T-helper 17 cell (primary cell): ENCODE measurements around the gene NKX2-2. TPM values are rescaled to one million over a fixed set of nuclear protein-coding genes. Genes with fewer than 3 reads are reported as not detected.
A peak's percentile ranks its signal among the peaks of the same experiment; 100 is the strongest.

ENCODE experiments used
- ATAC-seq: fragments of 150-1000 bp; cut with Tn5 transposase; 2 replicates; pipeline ENCODE4 v1.10.0; 2021; ENCODE audit warnings: mild to moderate bottlenecking, moderate library complexity
- DNase-seq, 3 donors: peaks; one replicate each; pipeline versions ENCODE4 v3.0.0 to v3.0.0-alpha.2; 2020 to 2021
- H3K9me3 ChIP-seq: one replicate; pipeline ENCODE4 v1.7.0; 2013; ENCODE audit warnings: low read length, mild to moderate bottlenecking; ENCODE audit not compliant: control insufficient read depth, poor library complexity, severe bottlenecking
- H3K27ac Mint-ChIP-seq: one replicate; pipeline ENCODE4 v1.8.0; 2022; ENCODE audit warnings: mild to moderate bottlenecking, moderate library complexity, mixed read lengths
- H3K27me3 Mint-ChIP-seq: one replicate; pipeline ENCODE4 v1.8.0; 2022; ENCODE audit warnings: mixed read lengths
- H3K36me3 Mint-ChIP-seq: one replicate; pipeline ENCODE4 v1.8.0; 2022; ENCODE audit warnings: low read depth, mixed read lengths
- H3K4me1 Mint-ChIP-seq: one replicate; pipeline ENCODE4 v1.8.0; 2022; ENCODE audit warnings: mild to moderate bottlenecking, mixed read lengths
- H3K4me3 Mint-ChIP-seq: one replicate; pipeline ENCODE4 v1.8.0; 2022; ENCODE audit warnings: mild to moderate bottlenecking, moderate library complexity, mixed read lengths
- total RNA-seq, 4 donors: library from RNA in 2 of 4; stranded (reverse) in 2 of 4; gene quantifications; one replicate each; pipeline ENCODE4 v1.2.3 and lab custom pipeline; 2022 to 2026

NKX2-2 gene
- total RNA-seq (not detected), total RNA-seq (lab: John Stamatoyannopoulos, UW) (0 reads per million in 2 donors)

- Mint-ChIP-seq H3K4me3 (peak within 1 kb of the TSS; percentile 83), H3K27me3 (peaks cover 61% of the 10 kb centered on the region), H3K4me1 (peaks cover 33% of the 10 kb centered on the region), H3K27ac (no peak within 1 kb of the TSS), H3K36me3 (peaks cover under 1% of the 10 kb centered on the region)
- ATAC-seq (no peak), DNase-seq (no peak)
- H3K9me3 ChIP-seq, result no peaks in the 10 kb centered on the region
Measured at GRCh38 chr20:21513881-21514540, at the start of gene NKX2-2. NKX2-2 (minus strand) TSS chr20:21514064; CDS start chr20:21513669, 395 bp downstream.

GRCh38 chr20:21562656-21563055 lies 48.8 kb upstream of the NKX2-2 start:
- no peak for DNase-seq
- no peak for ATAC-seq
- H3K4me3 Mint-ChIP-seq, result no peak overlapping the region
- H3K9me3 ChIP-seq, result no peaks in the 10 kb centered on the region
- H3K27me3 Mint-ChIP-seq, result peaks cover 41% of the 10 kb centered on the region
- H3K4me1 Mint-ChIP-seq, result peaks cover 13% of the 10 kb centered on the region
- H3K36me3 Mint-ChIP-seq, result peaks cover 4% of the 10 kb centered on the region
- H3K27ac Mint-ChIP-seq, result no peak overlapping the region

- H3K4me3 Mint-ChIP-seq, result peak overlapping the region; percentile 37
- peaks cover 4% of the 10 kb centered on the region for H3K36me3 Mint-ChIP-seq
- peaks cover 34% of the 10 kb centered on the region for H3K27me3 Mint-ChIP-seq
- DNase-seq (no peak), ATAC-seq (peak; percentile 16)
- peaks cover 16% of the 10 kb centered on the region for H3K4me1 Mint-ChIP-seq
- no peaks in the 10 kb centered on the region for H3K9me3 ChIP-seq
- H3K27ac Mint-ChIP-seq, result no peak overlapping the region
Measured at GRCh38 chr20:21559305-21559704, 45.4 kb upstream of the NKX2-2 start.

- ATAC-seq, result peak; percentile 76
- peak in 1 of 3 donors; percentile 14 for DNase-seq
- peaks cover 16% of the 10 kb centered on the region for H3K4me1 Mint-ChIP-seq
Measured at GRCh38 chr20:21557241-21558020, 43.6 kb upstream of the NKX2-2 start.

GRCh38 chr20:21556398-21556797 lies 42.5 kb upstream of the NKX2-2 start:
- ATAC-seq (no peak), DNase-seq (no peak)
- peaks cover 16% of the 10 kb centered on the region for H3K4me1 Mint-ChIP-seq
- no peaks in the 10 kb centered on the region for H3K36me3 Mint-ChIP-seq
- H3K27me3 Mint-ChIP-seq, result peaks cover 20% of the 10 kb centered on the region
- H3K27ac Mint-ChIP-seq, result peak overlapping the region; percentile 53
- H3K4me3 Mint-ChIP-seq, result no peak overlapping the region
- no peaks in the 10 kb centered on the region for H3K9me3 ChIP-seq

More at GRCh38 chr20:21557241-21558020, 43.6 kb upstream of the NKX2-2 start:
- H3K27me3 Mint-ChIP-seq, result peaks cover 29% of the 10 kb centered on the region
- no peaks in the 10 kb centered on the region for H3K9me3 ChIP-seq
- peak overlapping the region; percentile 53 for H3K27ac Mint-ChIP-seq
- H3K36me3 Mint-ChIP-seq, result no peaks in the 10 kb centered on the region
- peak overlapping the region; percentile 80 for H3K4me3 Mint-ChIP-seq

- Mint-ChIP-seq H3K4me3 (no peak overlapping the region), H3K36me3 (no peaks in the 10 kb centered on the region), H3K27ac (no peak overlapping the region), H3K4me1 (peaks cover 16% of the 10 kb centered on the region), H3K27me3 (peaks cover 20% of the 10 kb centered on the region)
- ATAC-seq (no peak), DNase-seq (no peak)
- no peaks in the 10 kb centered on the region for H3K9me3 ChIP-seq
Measured at GRCh38 chr20:21555470-21556120, 41.7 kb upstream of the NKX2-2 start.

GRCh38 chr20:21554985-21555384 lies 41.1 kb upstream of the NKX2-2 start:
- no peaks in the 10 kb centered on the region for H3K36me3 Mint-ChIP-seq
- no peak overlapping the region for H3K27ac Mint-ChIP-seq
- DNase-seq, result no peak
- H3K27me3 Mint-ChIP-seq, result peaks cover 15% of the 10 kb centered on the region
- ATAC-seq, result no peak
- H3K4me1 Mint-ChIP-seq, result peaks cover 12% of the 10 kb centered on the region
- no peaks in the 10 kb centered on the region for H3K9me3 ChIP-seq
- H3K4me3 Mint-ChIP-seq, result no peak overlapping the region

- DNase-seq (no peak), ATAC-seq (no peak)
- Mint-ChIP-seq H3K4me3 (no peak overlapping the region), H3K36me3 (no peaks in the 10 kb centered on the region), H3K27ac (peak overlapping the region; percentile 34), H3K27me3 (peaks cover 14% of the 10 kb centered on the region), H3K4me1 (peaks cover 11% of the 10 kb centered on the region)
- no peaks in the 10 kb centered on the region for H3K9me3 ChIP-seq
Measured at GRCh38 chr20:21554376-21554890, 40.6 kb upstream of the NKX2-2 start.

GRCh38 chr20:21550587-21550986 lies 36.7 kb upstream of the NKX2-2 start:
- ATAC-seq (no peak), DNase-seq (no peak)
- no peaks in the 10 kb centered on the region for H3K9me3 ChIP-seq
- H3K4me3 Mint-ChIP-seq, result no peak overlapping the region
- H3K27me3 Mint-ChIP-seq, result peaks cover 5% of the 10 kb centered on the region
- no peaks in the 10 kb centered on the region for H3K36me3 Mint-ChIP-seq
- H3K27ac Mint-ChIP-seq, result peak overlapping the region; percentile 90
- H3K4me1 Mint-ChIP-seq, result peaks cover 17% of the 10 kb centered on the region

- H3K36me3 Mint-ChIP-seq, result no peaks in the 10 kb centered on the region
Measured at GRCh38 chr20:21548390-21549035, 34.6 kb upstream of the NKX2-2 start.

GRCh38 chr20:21546355-21546754 lies 32.5 kb upstream of the NKX2-2 start:
- Mint-ChIP-seq H3K4me3 (no peak overlapping the region), H3K36me3 (no peaks in the 10 kb centered on the region), H3K27ac (peak overlapping the region; percentile 90), H3K27me3 (no peaks in the 10 kb centered on the region), H3K4me1 (peaks cover 14% of the 10 kb centered on the region)
- DNase-seq (no peak), ATAC-seq (no peak)
- H3K9me3 ChIP-seq, result no peaks in the 10 kb centered on the region

More at GRCh38 chr20:21548390-21549035, 34.6 kb upstream of the NKX2-2 start:
- peak; percentile 95 for ATAC-seq
- peak overlapping the region; percentile 61 for H3K4me3 Mint-ChIP-seq
- peak in 1 of 3 donors; percentile 34 for DNase-seq
- peaks cover 14% of the 10 kb centered on the region for H3K4me1 Mint-ChIP-seq
- no peaks in the 10 kb centered on the region for H3K27me3 Mint-ChIP-seq
- peak overlapping the region; percentile 90 for H3K27ac Mint-ChIP-seq
- no peaks in the 10 kb centered on the region for H3K9me3 ChIP-seq

- Mint-ChIP-seq H3K36me3 (no peaks in the 10 kb centered on the region), H3K4me3 (no peak overlapping the region), H3K27me3 (peaks cover 17% of the 10 kb centered on the region), H3K27ac (no peak overlapping the region), H3K4me1 (peaks cover 2% of the 10 kb centered on the region)
- H3K9me3 ChIP-seq, result no peaks in the 10 kb centered on the region
- no peak for ATAC-seq
- DNase-seq, result no peak
Measured at GRCh38 chr20:21539512-21539911, 25.6 kb upstream of the NKX2-2 start.
